KOPT-K1 (cell line): ENCODE results near the gene TRAPPC6A.
"Not testable (repeated sequence)": the region's sequence is repeated elsewhere in the genome, so short reads cannot be mapped to it uniquely, and the experiment has no call there.

Experiments
- H3K27ac ChIP-seq: fragments of 200-600 bp; sonication (generic); 2 replicates; pipeline ENCODE4 v1.5.1; 2016; ENCODE audit warnings: antibody characterized with exemption, mild to moderate bottlenecking, low read depth, low read length; ENCODE audit not compliant: poor library complexity, severe bottlenecking
- H3K36me3 ChIP-seq: fragments of 200-600 bp; sonication (generic); 2 replicates; pipeline ENCODE4 v1.5.1; 2017; ENCODE audit warnings: antibody characterized with exemption, mild to moderate bottlenecking, low read length, moderate library complexity; ENCODE audit not compliant: insufficient read depth
- H3K9me3 ChIP-seq: fragments of 200-600 bp; sonication (generic); 2 replicates; pipeline ENCODE4 v1.5.1; 2017; ENCODE audit warnings: antibody characterized with exemption, low read length, mild to moderate bottlenecking; ENCODE audit not compliant: insufficient read depth, poor library complexity, severe bottlenecking

TRAPPC6A gene

GRCh38 chr19:45123440-45123850 is 54.6 kb downstream of the TRAPPC6A start:
- peaks cover 5% of the 10 kb centered on the region; the same call in 1 of the 2 replicates for H3K36me3 ChIP-seq
- no peaks in the 10 kb centered on the region for H3K9me3 ChIP-seq
- no peak overlapping the region for H3K27ac ChIP-seq

GRCh38 chr19:45122832-45123231 is 55.2 kb downstream of the TRAPPC6A start:
- Histone ChIP-seq H3K36me3 (peaks cover 5% of the 10 kb centered on the region; the same call in 1 of the 2 replicates), H3K9me3 (no peaks in the 10 kb centered on the region), H3K27ac (no peak overlapping the region)

GRCh38 chr19:45121827-45122345 is 56.2 kb downstream of the TRAPPC6A start:
- H3K36me3 ChIP-seq = peaks cover 5% of the 10 kb centered on the region; the same call in 1 of the 2 replicates
- H3K9me3 ChIP-seq = no peaks in the 10 kb centered on the region
- no peak overlapping the region for H3K27ac ChIP-seq

GRCh38 chr19:45119582-45119981 is 58.5 kb downstream of the TRAPPC6A start:
- Histone ChIP-seq H3K9me3 (no peaks in the 10 kb centered on the region), H3K36me3 (peaks cover 5% of the 10 kb centered on the region; the same call in 1 of the 2 replicates), H3K27ac (peak overlapping the region; percentile 86)

- not testable (repeated sequence) for H3K9me3 ChIP-seq, H3K36me3 ChIP-seq
- H3K27ac ChIP-seq = peak overlapping the region; percentile 86
Observed at GRCh38 chr19:45118591-45119355, 59.3 kb downstream of the TRAPPC6A start.

- H3K27ac ChIP-seq = peak overlapping the region; percentile 86
- H3K9me3 ChIP-seq = no peaks in the 10 kb centered on the region
- H3K36me3 ChIP-seq = no peaks in the 10 kb centered on the region; the same call in 1 of the 2 replicates
Observed at GRCh38 chr19:45118106-45118505, 59.9 kb downstream of the TRAPPC6A start.

GRCh38 chr19:45117671-45118070 is 60.4 kb downstream of the TRAPPC6A start:
- Histone ChIP-seq H3K27ac (peak overlapping the region; percentile 86), H3K9me3 (no peaks in the 10 kb centered on the region), H3K36me3 (peaks cover under 1% of the 10 kb centered on the region; the same call in 1 of the 2 replicates)

- Histone ChIP-seq H3K9me3 (no peaks in the 10 kb centered on the region), H3K36me3 (peaks cover 5% of the 10 kb centered on the region; the same call in 1 of the 2 replicates), H3K27ac (peak overlapping the region; percentile 86)
Observed at GRCh38 chr19:45117167-45117594, 60.9 kb downstream of the TRAPPC6A start.

GRCh38 chr19:45115809-45116615 is 62.0 kb downstream of the TRAPPC6A start:
- Histone ChIP-seq H3K36me3 (peaks cover 8% of the 10 kb centered on the region; the same call in 1 of the 2 replicates), H3K9me3 (no peaks in the 10 kb centered on the region), H3K27ac (peak overlapping the region; percentile 86)

GRCh38 chr19:45114116-45114515 is 63.9 kb downstream of the TRAPPC6A start:
- Histone ChIP-seq H3K27ac (no peak overlapping the region), H3K9me3 (no peaks in the 10 kb centered on the region), H3K36me3 (peaks cover 8% of the 10 kb centered on the region; the same call in 1 of the 2 replicates)

GRCh38 chr19:45113628-45114027 is 64.4 kb downstream of the TRAPPC6A start:
- no peak overlapping the region for H3K27ac ChIP-seq
- peaks cover 8% of the 10 kb centered on the region; the same call in 1 of the 2 replicates for H3K36me3 ChIP-seq
- no peaks in the 10 kb centered on the region for H3K9me3 ChIP-seq
